Activated CD8-positive, alpha-beta T cell treated with anti-CD3 and anti-CD28 coated beads for 36 hours (primary cell): ENCODE measurements around the gene TRIM10. TPM values are rescaled to one million over a fixed set of nuclear protein-coding genes. Genes with fewer than 3 reads are reported as not detected.
"Not testable (repeated sequence)": the region's sequence is repeated elsewhere in the genome, so short reads cannot be mapped to it uniquely, and the experiment has no call there.

Experiments used
- ATAC-seq: fragments of 200-7000 bp; cut with Tn5 transposase; one replicate; pipeline ENCODE4 v1.10.0; 2021; ENCODE audit warnings: mild to moderate bottlenecking, moderate library complexity
- CTCF ChIA-PET: fragments of 350-600 bp; sonication (Branson Sonifier 250); formaldehyde crosslinking; loops from one replicate; lab custom pipeline; 2021; ENCODE audit warnings: antibody characterized with exemption; lab: Charles Lee
- POLR2A ChIA-PET: fragments of 350-600 bp; sonication (Branson Sonifier 250); formaldehyde crosslinking; loops from one replicate; lab custom pipeline; 2021; ENCODE audit warnings: antibody characterized with exemption; lab: Charles Lee
- DNase-seq: peaks from one replicate; pipeline ENCODE4 v3.0.0-alpha.2; 2020
- H3K27ac Mint-ChIP-seq: one replicate; pipeline ENCODE4 v1.8.0; 2021; ENCODE audit warnings: mild to moderate bottlenecking, mixed read lengths
- H3K27me3 Mint-ChIP-seq: one replicate; pipeline ENCODE4 v1.8.0; 2021; ENCODE audit warnings: mixed read lengths
- H3K36me3 Mint-ChIP-seq: one replicate; pipeline ENCODE4 v1.8.0; 2021; ENCODE audit warnings: low read depth, mixed read lengths
- H3K4me1 Mint-ChIP-seq: one replicate; pipeline ENCODE4 v1.8.0; 2021; ENCODE audit warnings: low read depth, mixed read lengths
- H3K4me3 Mint-ChIP-seq: one replicate; pipeline ENCODE4 v1.8.0; 2021; ENCODE audit warnings: mild to moderate bottlenecking, moderate library complexity, mixed read lengths
- H3K9me3 Mint-ChIP-seq: one replicate; pipeline ENCODE4 v1.8.0; 2021; ENCODE audit warnings: mixed read lengths
- CTCF ChIP-seq: fragments of 200-600 bp; IDR thresholded peaks from one replicate; pipeline ENCODE4 v1.8.0; 2022; ENCODE audit warnings: antibody characterized with exemption, mild to moderate bottlenecking
- intact Hi-C: fragments of 100-400 bp; cut with micrococcal nuclease; formaldehyde crosslinking; loops from one replicate; pipeline ENCODE4 v1.10.0; 2022
- total RNA-seq, 2 experiments: library from RNA; stranded (reverse); gene quantifications; one replicate each; pipeline ENCODE4 v1.2.3, GENCODE V29; 2021

TRIM10 gene
- total RNA-seq, 2 experiments from 2014 or later, result not detected

GRCh38 chr6:30168741-30169140 is 7.7 kb upstream of the TRIM10 start:
- intact Hi-C loops, result no loop called here

GRCh38 chr6:30167101-30167500 is 6.1 kb upstream of the TRIM10 start:
- Mint-ChIP-seq H3K4me3 (no peak overlapping the region), H3K27ac (no peak overlapping the region), H3K36me3 (no peaks in the 10 kb centered on the region), H3K9me3 (no peaks in the 10 kb centered on the region), H3K27me3 (peaks cover 45% of the 10 kb centered on the region), H3K4me1 (peaks cover 22% of the 10 kb centered on the region)
- intact Hi-C loops, result no loop called here
- ATAC-seq, result peak; percentile 38
- no peak for TF ChIP-seq CTCF
- ChIA-PET CTCF (interaction anchor here (0.9 to 2.8 kb wide), 4 partner anchors 41 to 67 kb away, joined by 3 to 26 read pairs (median 3); no protein-coding TSS in a partner anchor), POLR2A (interaction anchor here (1.0 to 1.6 kb wide), 4 partner anchors 20 to 101 kb away, joined by 3 to 4 read pairs (median 3); no protein-coding TSS in a partner anchor)
- peak; percentile 70 for DNase-seq

More at GRCh38 chr6:30168741-30169140, 7.7 kb upstream of the TRIM10 start:
- DNase-seq (no peak), ATAC-seq (no peak)
- Mint-ChIP-seq H3K4me1 (peaks cover 12% of the 10 kb centered on the region), H3K27ac (no peak overlapping the region), H3K9me3 (no peaks in the 10 kb centered on the region), H3K27me3 (peaks cover 55% of the 10 kb centered on the region), H3K36me3 (no peaks in the 10 kb centered on the region), H3K4me3 (no peak overlapping the region)
- POLR2A ChIA-PET, result no interaction called here
- no peak for TF ChIP-seq CTCF
- CTCF ChIA-PET, result interaction anchor here (1.0 to 2.8 kb wide), 5 partner anchors 38 to 321 kb away, joined by 4 to 26 read pairs (median 5); no protein-coding TSS in a partner anchor

GRCh38 chr6:30165238-30165637 is 4.2 kb upstream of the TRIM10 start:
- ATAC-seq, intact Hi-C loops, H3K36me3 Mint-ChIP-seq, H3K27ac Mint-ChIP-seq, POLR2A ChIA-PET, H3K4me3 Mint-ChIP-seq, CTCF ChIA-PET, DNase-seq, H3K9me3 Mint-ChIP-seq: not testable (repeated sequence)
- Mint-ChIP-seq H3K27me3 (peaks cover 32% of the 10 kb centered on the region), H3K4me1 (peaks cover 20% of the 10 kb centered on the region)

- Mint-ChIP-seq H3K9me3 (no peaks in the 10 kb centered on the region), H3K4me3 (no peak overlapping the region), H3K4me1 (peaks cover 20% of the 10 kb centered on the region), H3K36me3 (no peaks in the 10 kb centered on the region), H3K27ac (no peak overlapping the region), H3K27me3 (peaks cover 30% of the 10 kb centered on the region)
- TF ChIP-seq CTCF, result no peak
- ChIA-PET POLR2A (no interaction called here), CTCF (no interaction called here)
- intact Hi-C loops, result no loop called here
- DNase-seq, result no peak
- no peak for ATAC-seq
These were observed 3.7 kb upstream of the TRIM10 start for GRCh38 chr6:30164714-30165113.

GRCh38 chr6:30163918-30164654 is 3.1 kb upstream of the TRIM10 start:
- POLR2A ChIA-PET, result no interaction called here
- peaks cover 20% of the 10 kb centered on the region for H3K4me1 Mint-ChIP-seq
- peaks cover 32% of the 10 kb centered on the region for H3K27me3 Mint-ChIP-seq
- no peak overlapping the region for H3K27ac Mint-ChIP-seq
- no peak for DNase-seq
- ATAC-seq, result no peak
- TF ChIP-seq CTCF, result no peak
- no peak overlapping the region for H3K4me3 Mint-ChIP-seq
- intact Hi-C loops, result no loop called here
- CTCF ChIA-PET, result interaction anchor here (1.1 kb wide), 1 partner anchor 60 kb away, joined by 5 read pairs; no protein-coding TSS in a partner anchor
- H3K9me3 Mint-ChIP-seq, result no peaks in the 10 kb centered on the region
- H3K36me3 Mint-ChIP-seq, result no peaks in the 10 kb centered on the region
